PC-9 (cell line): ENCODE measurements around the gene NCOA4. TPM values are rescaled to one million over a fixed set of nuclear protein-coding genes. Genes with fewer than 3 reads are reported as not detected.
A peak's percentile ranks its signal among the peaks of the same experiment; 100 is the strongest.

Source experiments
- BruUV-seq: library from RNA; stranded (reverse); fragments of 400-500 nt; replicated peaks from 2 replicates; lab custom pipeline; 2021; lab: Mats Ljungman, UMichigan
- CTCF ChIA-PET: fragments of 300-600 bp; sonication (Branson Sonifier 250); formaldehyde crosslinking; loops from one replicate; lab custom pipeline; 2022; ENCODE audit warnings: antibody characterized with exemption; lab: Charles Lee
- POLR2A ChIA-PET: fragments of 300-600 bp; sonication (Branson Sonifier 250); formaldehyde crosslinking; loops from one replicate; lab custom pipeline; 2022; ENCODE audit warnings: antibody characterized with exemption; ENCODE audit not compliant: unreplicated experiment; lab: Charles Lee
- DNase-seq, 2 experiments: peaks; one replicate each; pipeline versions ENCODE4 v3.0.0 to v3.0.0-alpha.2; 2015 to 2022; ENCODE audit warnings: mixed read lengths in 1 of 2
- H2AFZ ChIP-seq: fragments of 200-600 bp; sonication (generic); 2 replicates; pipeline ENCODE4 v1.8.1; 2017; ENCODE audit warnings: antibody characterized with exemption
- H3F3A ChIP-seq: fragments of 200-600 bp; sonication (generic); 2 replicates; pipeline ENCODE4 v1.8.1; 2017; ENCODE audit warnings: antibody characterized with exemption, mild to moderate bottlenecking, low read depth; ENCODE audit not compliant: insufficient read depth
- H3K27ac ChIP-seq: fragments of 200-600 bp; sonication (generic); 2 replicates; pipeline ENCODE4 v1.6.1; 2016; ENCODE audit warnings: mixed run types
- H3K27me3 ChIP-seq: fragments of 200-600 bp; sonication (generic); 2 replicates; pipeline ENCODE4 v1.6.1; 2016; ENCODE audit warnings: low read depth, mixed run types; ENCODE audit not compliant: insufficient read depth
- H3K36me3 ChIP-seq: fragments of 200-600 bp; sonication (generic); 2 replicates; pipeline ENCODE4 v1.6.1; 2016; ENCODE audit warnings: low read depth, mixed run types
- H3K4me1 ChIP-seq: fragments of 200-600 bp; sonication (generic); replicated peaks from 2 replicates; pipeline ENCODE4 v1.6.1; 2016; ENCODE audit warnings: mixed run types; ENCODE audit not compliant: insufficient read depth
- H3K4me2 ChIP-seq: fragments of 200-600 bp; sonication (generic); 2 replicates; pipeline ENCODE4 v1.6.1; 2017; ENCODE audit warnings: mixed run types
- H3K4me3 ChIP-seq: fragments of 200-600 bp; sonication (generic); 2 replicates; pipeline ENCODE4 v1.6.1; 2016; ENCODE audit warnings: mixed run types
- H3K79me2 ChIP-seq: fragments of 200-600 bp; sonication (generic); 2 replicates; pipeline ENCODE4 v1.6.1; 2017; ENCODE audit warnings: low read depth, mixed run types
- H3K9me2 ChIP-seq: fragments of 200-600 bp; sonication (generic); 2 replicates; pipeline ENCODE4 v1.8.1; 2017; ENCODE audit warnings: mild to moderate bottlenecking; ENCODE audit not compliant: insufficient read depth
- H3K9me3 ChIP-seq: fragments of 200-600 bp; sonication (generic); 2 replicates; pipeline ENCODE4 v1.8.1; 2016; ENCODE audit warnings: low read depth; ENCODE audit not compliant: insufficient read depth
- H4K20me1 ChIP-seq: fragments of 200-600 bp; sonication (generic); 2 replicates; pipeline ENCODE4 v1.8.1; 2017; ENCODE audit not compliant: insufficient read depth
- EZH2 ChIP-seq: fragments of 200-600 bp; sonication (generic); IDR thresholded peaks from 2 replicates; pipeline ENCODE4 v1.8.0; 2017; ENCODE audit warnings: antibody characterized with exemption, low read depth
- intact Hi-C: fragments of 100-400 bp; cut with micrococcal nuclease; formaldehyde crosslinking; loops from one replicate; pipeline ENCODE4 v1.10.0; 2022; ENCODE audit not compliant: unreplicated experiment
- total RNA-seq: library from RNA; stranded (reverse); gene quantifications from 2 replicates; pipeline ENCODE4 v1.2.3, GENCODE V29; 2021
- TF ChIP-seq, protein P1 (sequence below): fragments of 200-600 bp; sonication (generic); conservative IDR thresholded peaks from 2 replicates; pipeline ENCODE4 v1.6.1; 2017; ENCODE audit warnings: mixed run types, antibody characterized with exemption, mild to moderate bottlenecking, moderate library complexity

The NCOA4 gene
- total RNA-seq, 1 experiment from 2014 or later, result 143 TPM

DNA sequence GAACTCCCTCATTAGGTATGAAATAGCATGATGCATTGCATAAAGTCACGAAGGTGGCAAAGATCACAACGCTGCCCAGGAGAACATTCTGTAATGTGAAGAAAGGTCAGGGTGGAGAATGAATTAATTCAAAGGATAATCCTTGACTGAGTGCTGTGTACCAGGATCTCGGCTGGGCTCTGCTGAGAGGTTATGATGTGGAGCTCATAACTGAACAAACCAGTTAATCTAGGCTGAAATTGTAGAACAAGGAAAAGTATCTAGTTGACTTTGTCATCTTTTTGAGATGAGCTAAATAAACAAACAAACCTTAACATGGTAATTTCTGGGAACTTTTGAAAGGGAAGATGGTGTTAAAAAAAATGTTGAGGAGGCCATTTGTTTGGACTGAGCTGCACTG, 9.6 kb upstream of the NCOA4 start:
- Histone ChIP-seq H3K27me3 (no peaks in the 10 kb centered on the region), H3K4me1 (peaks cover 35% of the 10 kb centered on the region), H3K36me3 (no peaks in the 10 kb centered on the region), H3K4me3 (no peak overlapping the region), H3K4me2 (peak overlapping the region; percentile 39), H3K9me2 (no peaks in the 10 kb centered on the region), H4K20me1 (no peaks in the 10 kb centered on the region), H2AFZ (no peak overlapping the region; the same call in 1 of the 2 replicates), H3F3A (peaks cover 18% of the 10 kb centered on the region), H3K79me2 (no peaks in the 10 kb centered on the region), H3K27ac (peak overlapping the region; percentile 34), H3K9me3 (no peaks in the 10 kb centered on the region)
- intact Hi-C loops, result no loop called here
- no TSS peak for BruUV-seq
- DNase-seq, result peak; percentile 26 to 78
- ChIA-PET POLR2A (no interaction called here), CTCF (no interaction called here)
- TF ChIP-seq EZH2, result no peak
- TF ChIP-seq, protein P1, sequence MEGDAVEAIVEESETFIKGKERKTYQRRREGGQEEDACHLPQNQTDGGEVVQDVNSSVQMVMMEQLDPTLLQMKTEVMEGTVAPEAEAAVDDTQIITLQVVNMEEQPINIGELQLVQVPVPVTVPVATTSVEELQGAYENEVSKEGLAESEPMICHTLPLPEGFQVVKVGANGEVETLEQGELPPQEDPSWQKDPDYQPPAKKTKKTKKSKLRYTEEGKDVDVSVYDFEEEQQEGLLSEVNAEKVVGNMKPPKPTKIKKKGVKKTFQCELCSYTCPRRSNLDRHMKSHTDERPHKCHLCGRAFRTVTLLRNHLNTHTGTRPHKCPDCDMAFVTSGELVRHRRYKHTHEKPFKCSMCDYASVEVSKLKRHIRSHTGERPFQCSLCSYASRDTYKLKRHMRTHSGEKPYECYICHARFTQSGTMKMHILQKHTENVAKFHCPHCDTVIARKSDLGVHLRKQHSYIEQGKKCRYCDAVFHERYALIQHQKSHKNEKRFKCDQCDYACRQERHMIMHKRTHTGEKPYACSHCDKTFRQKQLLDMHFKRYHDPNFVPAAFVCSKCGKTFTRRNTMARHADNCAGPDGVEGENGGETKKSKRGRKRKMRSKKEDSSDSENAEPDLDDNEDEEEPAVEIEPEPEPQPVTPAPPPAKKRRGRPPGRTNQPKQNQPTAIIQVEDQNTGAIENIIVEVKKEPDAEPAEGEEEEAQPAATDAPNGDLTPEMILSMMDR, result no peak

DNA sequence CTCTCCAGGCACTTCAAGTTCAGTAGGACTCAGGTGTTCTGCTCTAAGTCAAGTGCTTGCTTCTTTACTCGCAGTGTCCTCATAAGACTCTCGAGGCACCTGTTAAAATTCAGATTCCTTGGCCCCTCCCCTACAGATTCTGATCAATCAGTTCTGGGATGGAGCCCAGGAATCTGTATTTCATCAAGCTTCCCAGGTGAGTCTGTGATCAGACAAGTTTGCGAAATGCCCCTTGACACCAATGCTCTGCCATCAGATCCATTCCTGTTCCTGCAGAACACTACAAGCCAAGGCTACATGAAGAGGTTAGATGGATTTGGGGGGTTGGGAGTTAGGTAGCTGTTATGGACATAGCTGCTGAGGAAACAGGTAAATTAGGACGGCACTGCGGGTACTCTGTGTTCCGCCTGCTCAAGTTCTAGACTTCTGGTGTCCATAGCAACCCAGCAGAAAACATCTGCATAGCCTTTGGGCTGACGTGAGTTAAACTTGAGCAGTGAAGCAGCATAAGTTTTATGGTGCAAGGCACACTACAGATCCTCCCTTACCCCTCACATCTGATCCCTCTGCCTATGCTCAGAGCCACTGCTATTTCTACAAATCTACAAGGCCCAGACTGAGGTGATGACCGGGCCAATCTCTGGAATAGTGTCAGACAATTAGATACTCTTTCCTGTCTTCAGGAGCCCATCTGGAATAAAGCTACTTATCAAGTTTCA, 6.8 kb upstream of the NCOA4 start:
- no peak overlapping the region for H2AFZ ChIP-seq
- no peak for TF ChIP-seq EZH2
- TF ChIP-seq, protein P1, result no peak
- H3K36me3 ChIP-seq, result no peaks in the 10 kb centered on the region
- no peak for DNase-seq
- H3K4me1 ChIP-seq, result peaks cover 46% of the 10 kb centered on the region
- no peak overlapping the region for H3K4me2 ChIP-seq
- H3K27ac ChIP-seq, result no peak overlapping the region
- intact Hi-C loops, result loop anchor here (5.0 kb wide), 1 partner anchor 185 kb away; no protein-coding TSS in a partner anchor
- no peaks in the 10 kb centered on the region for H3K27me3 ChIP-seq
- no peaks in the 10 kb centered on the region for H3K9me2 ChIP-seq
- peaks cover 18% of the 10 kb centered on the region for H3F3A ChIP-seq
- ChIA-PET POLR2A (no interaction called here), CTCF (no interaction called here)
- H3K79me2 ChIP-seq, result no peaks in the 10 kb centered on the region
- H3K4me3 ChIP-seq, result no peak overlapping the region
- no peaks in the 10 kb centered on the region for H4K20me1 ChIP-seq
- no TSS peak for BruUV-seq
- no peaks in the 10 kb centered on the region for H3K9me3 ChIP-seq

DNA sequence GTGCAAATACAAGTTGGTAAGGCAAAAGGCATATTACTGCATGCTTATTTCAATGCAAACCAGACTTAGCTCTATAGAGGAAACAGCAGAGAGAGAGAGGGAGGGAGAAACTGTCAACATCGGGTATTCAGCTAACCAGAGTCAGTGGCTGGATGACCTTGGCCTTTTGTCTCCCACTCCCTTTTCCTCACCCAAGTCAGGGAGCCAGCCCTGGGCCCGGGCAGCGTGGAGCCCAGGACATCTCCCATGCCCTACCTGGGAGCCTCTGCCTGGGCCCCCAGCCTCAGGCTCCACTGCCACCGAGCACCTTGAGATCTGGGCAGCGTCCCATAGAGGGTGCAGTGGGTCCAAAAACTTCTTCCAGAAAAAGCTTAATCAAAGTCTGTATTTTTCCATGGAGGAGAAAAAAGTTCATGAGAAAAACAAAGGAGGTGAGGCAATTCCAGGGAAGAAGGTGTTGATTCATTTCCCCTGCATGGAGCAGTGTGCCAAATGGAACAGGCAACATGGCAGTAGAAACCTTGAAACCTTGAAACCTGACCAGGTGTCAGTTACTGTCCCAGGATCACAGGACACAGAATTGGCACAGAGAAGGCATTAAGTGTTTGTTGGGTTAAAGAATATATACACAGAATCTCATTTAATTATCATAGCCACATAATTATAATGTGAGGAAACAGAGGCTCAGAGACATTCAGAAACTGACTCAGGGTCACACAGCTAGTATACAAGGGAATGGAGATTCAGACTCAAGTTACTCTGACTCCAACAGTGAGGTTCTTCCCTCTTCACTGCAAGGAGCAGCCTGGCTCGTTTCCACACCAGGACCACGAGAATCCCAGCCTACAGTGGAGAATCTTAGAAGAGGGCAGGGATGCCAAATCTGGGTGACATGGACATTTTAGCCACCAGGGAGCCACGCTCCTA, 5.8 kb upstream of the NCOA4 start:
- DNase-seq, result peak in 1 of 2 experiments; percentile 54
- no peaks in the 10 kb centered on the region for H3K9me2 ChIP-seq
- H3K4me2 ChIP-seq, result no peak overlapping the region
- ChIA-PET CTCF (no interaction called here), POLR2A (no interaction called here)
- no peaks in the 10 kb centered on the region for H3K27me3 ChIP-seq
- H3K4me3 ChIP-seq, result no peak overlapping the region
- peaks cover 44% of the 10 kb centered on the region for H3K4me1 ChIP-seq
- H3K27ac ChIP-seq, result no peak overlapping the region
- BruUV-seq, result no TSS peak
- TF ChIP-seq, protein P1, result peak; percentile 32; the same call in 1 of the 2 replicates
- no peak for TF ChIP-seq EZH2
- H3K9me3 ChIP-seq, result no peaks in the 10 kb centered on the region
- no peak overlapping the region; the same call in 1 of the 2 replicates for H2AFZ ChIP-seq
- peaks cover 18% of the 10 kb centered on the region for H3F3A ChIP-seq
- no peaks in the 10 kb centered on the region for H4K20me1 ChIP-seq
- no peaks in the 10 kb centered on the region for H3K36me3 ChIP-seq
- no peaks in the 10 kb centered on the region for H3K79me2 ChIP-seq
- intact Hi-C loops, result loop anchor here (5.0 kb wide), 1 partner anchor 186 kb away; no protein-coding TSS in a partner anchor
